Fibroblast of lung (primary cell): ENCODE data around the gene BTBD17. TPM values are rescaled to one million over a fixed set of nuclear protein-coding genes. Genes with fewer than 3 reads are reported as not detected.

ENCODE experiments used
- DNase-seq, 2 donors: peaks; one replicate each; pipeline versions ENCODE4 v3.0.0 to v3.0.0-alpha.2; 2010; ENCODE audit warnings: low read depth in 2 of 2
- H2AFZ ChIP-seq: 2 replicates; pipeline ENCODE4 v1.5.1; 2012; ENCODE audit warnings: low read length, control low read depth, inconsistent platforms
- H3K27ac ChIP-seq: 2 replicates; pipeline ENCODE4 v1.5.1; 2011; ENCODE audit warnings: low read length, control low read depth; ENCODE audit not compliant: insufficient read depth
- H3K27me3 ChIP-seq: 2 replicates; pipeline ENCODE4 v1.5.1; 2011; ENCODE audit warnings: mild to moderate bottlenecking, low read length; ENCODE audit not compliant: control insufficient read depth, insufficient read depth
- H3K36me3 ChIP-seq: 2 replicates; pipeline ENCODE4 v1.5.1; 2011; ENCODE audit warnings: low read length; ENCODE audit not compliant: control insufficient read depth, insufficient read depth
- H3K4me1 ChIP-seq: 2 replicates; pipeline ENCODE4 v1.5.1; 2011; ENCODE audit warnings: low read length; ENCODE audit not compliant: control insufficient read depth, insufficient read depth; ENCODE audit errors: extremely low read depth
- H3K4me2 ChIP-seq: 2 replicates; pipeline ENCODE4 v1.5.1; 2011; ENCODE audit warnings: low read length, control low read depth; ENCODE audit not compliant: insufficient read depth; ENCODE audit errors: extremely low read depth
- H3K4me3 ChIP-seq, 4 experiments: fragments of 200-600 bp in 1 of 4; sonication (generic) in 1 of 4; replicated peaks in 1 of 4; 2 replicates each; pipeline ENCODE4 v1.5.1; 2011 to 2016; ENCODE audit warnings: low read length in 4 of 4, low read depth in 3 of 4, mild to moderate bottlenecking in 3 of 4, control low read depth in 2 of 4, inconsistent platforms in 1 of 4, mixed read lengths in 1 of 4; ENCODE audit not compliant: insufficient read depth in 1 of 4; ENCODE audit errors: control extremely low read depth in 1 of 4
- H3K79me2 ChIP-seq: 2 replicates; pipeline ENCODE4 v1.5.1; 2012; ENCODE audit warnings: mild to moderate bottlenecking, low read length, inconsistent platforms; ENCODE audit not compliant: control insufficient read depth, insufficient read depth
- H3K9ac ChIP-seq: 2 replicates; pipeline ENCODE4 v1.5.1; 2011; ENCODE audit warnings: mild to moderate bottlenecking, low read length, control low read depth; ENCODE audit not compliant: insufficient read depth
- H3K9me3 ChIP-seq: 2 replicates; pipeline ENCODE4 v1.5.1; 2012; ENCODE audit warnings: low read depth, low read length; ENCODE audit not compliant: control insufficient read depth, insufficient read depth
- H4K20me1 ChIP-seq: 2 replicates; pipeline ENCODE4 v1.5.1; 2011; ENCODE audit warnings: low read length; ENCODE audit not compliant: control insufficient read depth, insufficient read depth; ENCODE audit errors: extremely low read depth
- CTCF ChIP-seq, 2 donors: IDR thresholded peaks in 1 of 2; conservative IDR thresholded peaks in 1 of 2; 1 replicate in 1 of 2; 2 replicates in 1 of 2; pipeline ENCODE4 v1.5.1; 2011 to 2012; ENCODE audit warnings: low read length in 2 of 2, control low read depth in 1 of 2, inconsistent platforms in 1 of 2, low read depth in 1 of 2, mild to moderate bottlenecking in 1 of 2
- EZH2 ChIP-seq: IDR thresholded peaks from 2 replicates; pipeline ENCODE4 v1.5.1; 2012; ENCODE audit warnings: low read length, control low read depth, mild to moderate bottlenecking; ENCODE audit errors: missing control alignments
- polyA minus RNA-seq: library from RNA; depleted of rRNA, polyadenylated mRNA; stranded (reverse); fragments of >200 nt; gene quantifications from 2 replicates; pipeline ENCODE4 v1.2.3, GENCODE V29; 2011; ENCODE audit warnings: low replicate concordance
- polyA plus RNA-seq, 2 donors: library from polyadenylated mRNA; depleted of rRNA in 1 of 2; stranded (reverse) in 1 of 2; unstranded in 1 of 2; fragments of >200 nt; gene quantifications; 2 replicates each; pipeline ENCODE4 v1.2.1, GENCODE V29; 2011 to 2012; ENCODE audit warnings: missing spikeins in 1 of 2
- total RNA-seq: library from RNA; depleted of rRNA; stranded (reverse); fragments of >200 nt; gene quantifications from 2 replicates; pipeline ENCODE4 v1.2.1, GENCODE V29; 2014

Gene BTBD17
- under 0.01 TPM in 1 of 2 replicates, not detected in the other for total RNA-seq
- polyA plus RNA-seq: not detected in 2 replicates
- not detected in 2 replicates for polyA plus RNA-seq (2012)
- polyA minus RNA-seq: not detected in 2 replicates

GRCh38 chr17:74361230-74362068 is at the start of gene BTBD17:
BTBD17 (minus strand) TSS chr17:74361868; CDS start chr17:74361819, 49 bp downstream.
- Histone ChIP-seq H2AFZ (no peak within 1 kb of the TSS), H3K4me2 (no peak within 1 kb of the TSS), H3K27me3 (no peaks in the 10 kb centered on the region), H3K4me1 (no peaks in the 10 kb centered on the region), H3K27ac (no peak within 1 kb of the TSS), H3K9ac (no peak within 1 kb of the TSS), H3K36me3 (no peaks in the 10 kb centered on the region), H3K4me3 (no peak within 1 kb of the TSS), H3K79me2 (no peaks in the 10 kb centered on the region), H3K9me3 (no peaks in the 10 kb centered on the region), H4K20me1 (no peaks in the 10 kb centered on the region)
- TF ChIP-seq EZH2 (no peak), CTCF (conservative IDR thresholded peaks at IDR 0.05 in 1 of 2, IDR thresholded peaks at IDR 0.05 in 1 of 2; ENCODE audit: low read depth in 1 of 2, low read length in 2 of 2) (peak; percentile 19 to 42)
- peak; percentile 6 to 34 for DNase-seq

GRCh38 chr17:74410001-74410443 is 48.4 kb upstream of the BTBD17 start:
- Histone ChIP-seq H3K4me3 (no peak overlapping the region), H3K27ac (no peak overlapping the region), H3K4me2 (no peak overlapping the region), H3K9ac (no peak overlapping the region), H3K27me3 (no peaks in the 10 kb centered on the region), H2AFZ (no peak overlapping the region), H4K20me1 (no peaks in the 10 kb centered on the region), H3K9me3 (no peaks in the 10 kb centered on the region), H3K79me2 (no peaks in the 10 kb centered on the region), H3K36me3 (no peaks in the 10 kb centered on the region), H3K4me1 (no peaks in the 10 kb centered on the region)
- TF ChIP-seq CTCF (conservative IDR thresholded peaks at IDR 0.05 in 1 of 2, IDR thresholded peaks at IDR 0.05 in 1 of 2; ENCODE audit: low read depth in 1 of 2, low read length in 2 of 2): no peak
- TF ChIP-seq EZH2: no peak
- DNase-seq: no peak

- H3K27ac ChIP-seq: no peak overlapping the region
- DNase-seq: no peak
- TF ChIP-seq CTCF (conservative IDR thresholded peaks at IDR 0.05 in 1 of 2, IDR thresholded peaks at IDR 0.05 in 1 of 2; ENCODE audit: low read depth in 1 of 2, low read length in 2 of 2): no peak
- no peak for TF ChIP-seq EZH2
Measured at GRCh38 chr17:74408815-74409214, 47.1 kb upstream of the BTBD17 start.

More at GRCh38 chr17:74408815-74409214, 47.1 kb upstream of the BTBD17 start:
- no peak overlapping the region for H2AFZ ChIP-seq
- H3K9ac ChIP-seq: no peak overlapping the region
- H3K36me3 ChIP-seq: no peaks in the 10 kb centered on the region
- no peaks in the 10 kb centered on the region for H3K79me2 ChIP-seq
- H3K9me3 ChIP-seq: no peaks in the 10 kb centered on the region
- no peak overlapping the region for H3K4me3 ChIP-seq
- H3K27me3 ChIP-seq: no peaks in the 10 kb centered on the region
- no peaks in the 10 kb centered on the region for H4K20me1 ChIP-seq
- H3K4me2 ChIP-seq: no peak overlapping the region
- H3K4me1 ChIP-seq: no peaks in the 10 kb centered on the region
